Stimulated activated CD8-positive, alpha-beta memory T cell treated with anti-CD3 and anti-CD28 coated beads, Interleukin-7, amount 100 ng/mL, for 24 hours (primary cell): Measurements from ENCODE around the gene POU4F3.
"Not testable (repeated sequence)": the region's sequence is repeated elsewhere in the genome, so short reads cannot be mapped to it uniquely, and the experiment has no call there.

Experiments
- DNase-seq: peaks from one replicate; pipeline ENCODE4 v3.0.0-alpha.2; 2020; ENCODE audit warnings: low read depth

POU4F3 gene, protein sequence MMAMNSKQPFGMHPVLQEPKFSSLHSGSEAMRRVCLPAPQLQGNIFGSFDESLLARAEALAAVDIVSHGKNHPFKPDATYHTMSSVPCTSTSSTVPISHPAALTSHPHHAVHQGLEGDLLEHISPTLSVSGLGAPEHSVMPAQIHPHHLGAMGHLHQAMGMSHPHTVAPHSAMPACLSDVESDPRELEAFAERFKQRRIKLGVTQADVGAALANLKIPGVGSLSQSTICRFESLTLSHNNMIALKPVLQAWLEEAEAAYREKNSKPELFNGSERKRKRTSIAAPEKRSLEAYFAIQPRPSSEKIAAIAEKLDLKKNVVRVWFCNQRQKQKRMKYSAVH

DNA sequence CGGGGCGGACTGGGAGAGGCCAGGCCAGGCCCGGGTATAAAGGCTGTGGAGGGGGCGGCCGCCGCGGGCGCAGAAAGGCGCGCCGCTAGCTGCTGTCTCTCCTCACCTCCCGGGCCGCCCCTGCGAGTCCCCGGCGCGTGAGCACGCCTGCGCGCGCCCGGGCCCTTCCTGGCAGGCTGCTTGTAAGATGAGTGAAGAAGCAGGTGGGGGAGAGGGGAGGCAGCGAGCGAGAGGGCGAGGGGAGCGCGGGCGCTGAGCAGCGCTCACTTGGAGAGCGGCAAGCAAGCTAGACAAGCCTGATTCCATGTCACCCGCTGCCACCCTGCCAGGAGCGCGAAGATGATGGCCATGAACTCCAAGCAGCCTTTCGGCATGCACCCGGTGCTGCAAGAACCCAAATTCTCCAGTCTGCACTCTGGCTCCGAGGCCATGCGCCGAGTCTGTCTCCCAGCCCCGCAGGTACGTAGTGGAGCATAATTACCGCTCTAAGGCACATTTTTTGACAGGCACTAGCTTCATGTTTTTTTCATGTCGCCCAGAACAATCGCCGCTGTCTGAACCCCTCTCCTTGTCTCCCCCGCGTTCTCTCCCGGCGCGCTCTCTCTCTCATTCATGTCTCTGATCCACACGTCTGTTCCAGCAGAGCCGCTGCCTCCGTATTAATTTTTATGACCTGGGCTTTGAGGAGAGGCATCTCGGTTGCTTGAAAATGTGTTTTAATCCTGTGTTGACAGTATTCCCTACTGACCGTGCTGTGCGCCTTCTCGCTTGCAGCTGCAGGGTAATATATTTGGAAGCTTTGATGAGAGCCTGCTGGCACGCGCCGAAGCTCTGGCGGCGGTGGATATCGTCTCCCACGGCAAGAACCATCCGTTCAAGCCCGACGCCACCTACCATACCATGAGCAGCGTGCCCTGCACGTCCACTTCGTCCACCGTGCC lies at the start of gene POU4F3:
Gene POU4F3, plus strand, starts transcription at position 66 of the 941 bp plus-strand sequence. Its CDS starts 274 bp downstream, at position 340.
- no peak for DNase-seq

DNA sequence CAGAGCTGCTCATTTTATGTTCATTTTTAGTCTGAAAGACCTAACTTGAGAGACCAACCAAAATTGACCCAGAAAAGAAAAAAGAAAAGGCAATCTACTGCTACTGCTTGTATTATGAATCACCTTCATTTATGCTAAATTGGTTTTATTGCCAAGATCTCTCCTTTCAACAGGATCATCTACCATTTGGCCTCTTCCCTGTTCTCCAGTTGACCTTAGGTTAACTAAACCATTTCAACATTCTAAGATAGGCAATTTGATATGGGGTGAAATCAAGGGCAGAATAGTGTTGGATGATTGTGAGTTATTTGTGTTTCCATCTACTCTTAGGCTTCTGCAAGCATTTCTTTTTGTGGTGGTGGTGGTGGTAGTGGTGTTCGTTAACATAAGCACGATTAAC lies 48.3 kb upstream of the POU4F3 start:
- no peak for DNase-seq

DNA sequence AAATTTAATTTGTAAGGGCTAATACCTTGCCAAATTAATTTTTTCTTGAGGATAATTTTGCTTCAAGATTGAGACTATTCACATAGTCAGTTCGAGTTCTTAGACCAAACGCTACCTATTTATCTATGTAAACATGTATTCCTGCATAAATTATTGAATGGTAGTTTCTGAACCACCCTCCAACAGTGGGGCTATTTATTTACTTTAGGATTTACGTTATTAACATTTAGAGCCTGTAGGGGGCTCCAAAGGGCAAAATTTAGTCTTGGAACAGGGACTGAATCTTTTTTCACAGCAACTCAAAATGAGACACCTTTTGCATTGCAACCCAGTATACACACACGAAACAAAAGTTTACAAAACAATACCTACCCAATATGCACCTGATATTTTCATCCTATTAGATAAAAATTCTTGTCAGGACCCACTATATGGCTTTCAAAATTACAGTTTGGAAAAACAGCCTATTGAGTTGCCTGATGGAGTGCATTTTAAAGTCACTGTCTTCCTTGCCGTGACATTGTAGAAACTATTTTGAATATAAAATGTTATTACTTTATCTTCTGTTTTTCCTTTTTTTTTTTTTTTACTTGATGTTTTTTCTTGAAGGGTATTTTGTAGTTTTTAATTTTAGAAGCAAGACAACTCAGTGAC lies 47.1 kb upstream of the POU4F3 start:
- no peak for DNase-seq

- DNase-seq, result no peak
These were observed 42.4 kb upstream of the POU4F3 start for GRCh38 chr5:146296245-146296644.

DNA sequence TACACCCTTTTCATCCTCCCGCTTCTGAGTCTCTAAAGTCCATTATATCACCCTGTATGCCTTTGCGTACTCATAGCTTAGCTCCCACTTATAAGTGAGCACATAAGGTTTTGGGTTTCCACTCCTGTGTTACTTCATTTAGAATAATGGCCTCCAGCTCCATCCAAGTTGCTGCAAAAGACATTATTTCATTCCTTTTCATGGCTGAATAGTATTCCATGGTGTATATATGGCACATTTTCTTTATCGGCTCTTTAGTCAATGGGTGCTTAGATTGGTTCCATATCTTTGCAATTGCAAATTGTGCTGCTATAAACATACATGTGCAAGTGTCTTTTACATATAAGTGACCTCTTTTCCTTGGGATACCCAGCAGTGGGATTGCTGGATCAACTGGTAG lies 39.7 kb upstream of the POU4F3 start:
- DNase-seq, result not testable (repeated sequence)

DNA sequence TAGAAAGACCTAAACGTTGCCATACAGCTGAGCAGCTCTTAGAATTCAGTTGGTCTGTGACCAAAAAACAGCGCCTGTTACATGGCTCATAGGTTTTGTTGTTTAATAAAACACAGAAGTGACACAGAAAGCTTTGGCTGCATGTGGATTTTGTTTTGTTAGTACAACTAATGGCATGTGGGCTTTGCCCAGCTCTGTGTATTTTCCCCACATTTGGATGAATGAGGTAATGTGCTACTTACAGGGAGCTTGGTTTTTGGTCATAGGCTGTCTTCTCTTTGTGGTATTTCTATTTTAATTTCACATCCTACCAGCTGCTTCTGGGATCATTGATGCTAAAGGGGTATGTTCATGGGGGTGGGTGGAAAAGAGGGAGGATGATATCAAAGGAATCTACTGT lies 37.0 kb upstream of the POU4F3 start:
- no peak for DNase-seq

DNA sequence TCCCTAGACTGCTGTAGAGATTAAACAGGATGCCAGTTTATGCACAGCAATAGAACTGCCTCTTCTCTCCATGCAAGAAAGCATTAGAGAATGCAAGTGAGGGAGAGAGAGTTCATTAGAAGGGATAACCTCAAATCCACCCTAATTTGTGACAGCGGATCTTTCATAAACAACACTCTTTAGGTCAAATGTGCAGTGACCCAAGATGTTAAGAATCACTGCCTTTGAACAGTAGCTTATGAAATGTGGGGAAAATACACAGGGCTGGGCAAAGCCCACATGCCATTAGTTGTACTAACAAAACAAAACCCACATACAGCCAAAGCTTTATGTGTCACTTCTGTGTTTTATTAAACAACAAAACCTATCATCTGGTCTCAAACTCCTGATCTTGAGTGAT lies 36.2 kb upstream of the POU4F3 start:
- no peak for DNase-seq

DNA sequence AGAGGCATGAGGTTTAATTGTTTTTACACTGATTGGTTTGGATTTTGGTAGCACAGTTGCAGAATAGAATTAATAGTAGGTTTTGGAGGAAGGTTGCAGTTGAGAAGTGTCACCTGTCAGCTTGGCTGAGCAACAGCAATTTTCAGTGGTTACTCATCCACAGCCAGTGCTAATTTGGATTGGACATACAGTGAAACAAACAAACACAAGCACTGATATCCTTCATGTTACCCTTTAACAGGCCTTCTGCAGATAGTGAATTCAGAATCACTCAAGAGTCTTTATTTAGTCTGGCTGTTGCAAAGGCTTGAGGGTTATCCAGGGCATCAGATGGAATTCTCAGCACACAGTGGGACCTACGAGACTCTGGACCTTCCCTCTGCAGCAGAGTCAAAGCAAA lies 31.8 kb upstream of the POU4F3 start:
- no peak for DNase-seq

GRCh38 chr5:146307796-146308195 lies 30.8 kb upstream of the POU4F3 start:
- no peak for DNase-seq

DNA sequence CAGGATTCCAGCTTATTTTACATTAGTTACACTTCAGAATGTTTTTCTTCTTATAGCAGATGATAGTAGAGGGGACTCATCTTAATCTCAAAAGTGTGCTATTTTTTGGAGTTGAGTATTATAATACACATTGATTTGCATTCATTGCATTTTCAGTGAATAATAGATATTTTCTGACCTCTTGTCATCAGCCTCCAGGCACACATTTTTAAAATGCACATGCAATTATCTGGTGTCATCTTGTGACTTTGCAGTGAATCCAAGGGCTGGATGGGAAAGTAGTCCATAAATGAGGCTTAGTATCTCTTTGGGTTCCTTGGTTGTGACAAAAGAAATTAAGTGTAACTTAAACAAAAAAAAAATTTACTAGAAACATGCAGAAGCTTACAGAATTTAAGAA lies 28.1 kb upstream of the POU4F3 start:
- DNase-seq, result no peak

GRCh38 chr5:146311278-146311677 lies 27.4 kb upstream of the POU4F3 start:
- DNase-seq, result no peak

- DNase-seq, result no peak
These were observed 25.6 kb upstream of the POU4F3 start for GRCh38 chr5:146313027-146313426.

DNA sequence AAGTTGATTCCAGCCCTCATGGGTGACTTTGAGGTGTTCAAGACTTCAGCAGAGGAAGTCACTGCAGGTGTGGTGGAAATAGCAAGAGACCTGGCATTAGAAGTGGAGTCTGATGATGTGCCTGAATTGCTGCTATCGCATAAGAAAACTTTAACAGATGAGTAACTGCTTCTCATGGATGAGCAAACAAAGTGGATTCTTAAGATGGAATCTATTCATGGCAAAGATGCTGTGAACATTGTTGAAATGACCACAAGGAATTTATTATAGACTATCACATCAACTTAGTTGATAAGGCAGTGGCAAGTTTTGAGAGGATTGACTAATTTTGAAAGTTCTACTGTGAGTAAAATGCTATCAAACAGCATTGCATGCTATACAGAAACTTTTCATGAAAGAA lies 17.1 kb upstream of the POU4F3 start:
- no peak for DNase-seq

DNA sequence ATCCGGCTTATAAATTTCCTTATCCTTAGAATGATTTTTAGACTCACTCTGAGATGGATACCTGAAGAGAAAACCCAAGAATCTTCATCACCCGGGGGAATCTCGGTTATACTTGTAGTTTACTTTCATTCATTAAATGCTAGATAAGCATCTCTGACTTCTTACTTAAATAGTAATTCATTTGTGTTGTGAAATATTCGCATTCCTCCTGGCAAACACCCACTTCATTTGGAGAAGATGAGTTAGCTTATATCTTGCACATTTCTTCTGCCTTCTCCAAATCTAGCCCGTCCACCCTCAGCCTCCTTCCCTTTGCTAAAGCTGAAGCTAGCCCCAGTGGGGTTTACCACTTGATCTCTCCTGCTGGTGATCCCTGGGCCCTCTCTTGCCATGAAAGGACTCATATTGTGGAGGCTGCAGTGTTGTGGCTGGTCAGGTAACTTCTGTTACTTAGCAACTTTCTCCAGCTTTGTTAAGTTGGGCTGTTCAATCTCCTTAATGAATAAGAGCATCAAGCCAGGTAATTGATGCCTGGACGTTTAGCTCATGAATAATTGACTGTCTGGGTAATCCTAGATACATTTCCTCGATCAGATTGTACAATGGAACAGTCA lies 11.3 kb upstream of the POU4F3 start:
- no peak for DNase-seq

DNA sequence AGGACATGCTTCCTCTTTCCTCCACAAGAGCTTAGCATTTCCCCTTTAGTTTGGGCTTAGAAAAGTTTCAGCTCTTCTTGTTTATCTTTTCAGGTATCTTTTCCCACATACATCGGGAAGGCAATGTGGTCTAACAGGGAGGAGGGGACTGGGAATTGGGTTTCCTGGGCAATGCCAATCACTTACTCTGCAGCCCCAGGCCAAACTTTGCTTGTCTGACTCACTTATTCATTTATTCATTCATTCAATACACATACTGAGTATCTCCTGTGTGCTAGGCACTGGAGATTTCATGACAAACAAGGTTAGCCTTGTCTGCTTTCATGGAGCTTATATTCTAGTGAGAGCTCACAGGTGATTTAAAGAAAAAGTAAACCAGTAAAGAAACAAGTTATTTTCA lies 10.7 kb upstream of the POU4F3 start:
- DNase-seq, result no peak

DNA sequence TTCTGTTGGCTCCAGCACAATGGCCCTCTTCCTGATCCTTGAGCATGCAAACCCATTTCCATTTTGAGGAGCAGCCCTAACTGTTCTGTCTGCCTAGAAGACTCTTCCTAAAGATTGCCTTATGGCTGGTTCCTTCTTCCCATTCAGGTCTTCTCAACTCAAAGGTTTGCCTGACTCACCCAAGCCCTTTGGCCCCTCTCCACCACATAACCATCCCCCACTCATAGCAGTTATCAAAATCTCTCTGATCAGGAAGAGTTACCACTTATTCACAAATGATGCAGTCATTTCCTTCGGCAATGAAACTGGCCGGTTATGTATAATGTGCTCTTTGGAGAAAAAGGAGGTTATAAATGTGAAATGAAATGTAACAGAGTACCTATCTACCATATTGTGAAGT lies 8.9 kb upstream of the POU4F3 start:
- no peak for DNase-seq

DNA sequence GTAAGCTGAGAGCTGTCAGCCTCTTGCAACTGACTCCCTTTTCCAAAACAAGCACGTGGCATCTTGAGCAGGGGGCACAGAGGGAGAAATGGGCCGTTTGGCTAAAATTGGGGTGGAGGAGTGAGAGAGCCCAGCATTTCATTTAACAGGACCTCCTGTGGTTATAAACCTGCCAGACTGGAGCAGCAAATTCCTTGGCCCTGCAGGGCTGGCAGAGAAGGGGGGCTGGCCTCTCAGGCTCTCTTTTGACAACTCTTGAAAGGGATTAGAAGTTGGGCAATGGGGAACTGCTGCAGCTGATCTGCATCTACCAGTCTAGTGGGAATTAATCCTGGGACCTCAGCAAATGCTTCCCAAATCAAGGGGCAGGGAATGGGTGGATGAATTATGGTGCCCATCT lies 7.2 kb upstream of the POU4F3 start:
- DNase-seq, result no peak

DNA sequence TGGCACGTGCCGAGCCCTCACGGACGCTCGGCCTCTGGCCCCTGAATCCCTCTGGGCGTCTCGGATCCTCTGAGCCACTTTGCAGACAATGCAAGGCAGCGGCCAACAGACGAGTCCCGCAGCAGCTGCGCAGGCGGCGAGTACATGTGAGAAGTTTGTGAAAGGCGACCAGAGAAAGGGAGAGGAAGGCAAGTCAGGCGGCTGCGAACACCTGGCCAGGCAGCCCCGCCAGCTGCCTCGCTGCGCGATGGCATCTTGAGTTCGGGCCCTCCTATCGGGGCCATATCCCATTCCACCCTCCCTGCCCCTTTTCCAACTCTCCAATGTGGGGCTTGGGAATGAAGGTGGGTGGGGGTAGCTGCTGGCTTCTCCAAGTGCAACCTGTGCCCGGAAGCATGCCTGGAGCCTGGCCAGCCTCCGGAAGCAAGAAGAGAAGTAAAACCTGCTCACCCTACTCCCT lies 4.5 kb upstream of the POU4F3 start:
- no peak for DNase-seq

DNA sequence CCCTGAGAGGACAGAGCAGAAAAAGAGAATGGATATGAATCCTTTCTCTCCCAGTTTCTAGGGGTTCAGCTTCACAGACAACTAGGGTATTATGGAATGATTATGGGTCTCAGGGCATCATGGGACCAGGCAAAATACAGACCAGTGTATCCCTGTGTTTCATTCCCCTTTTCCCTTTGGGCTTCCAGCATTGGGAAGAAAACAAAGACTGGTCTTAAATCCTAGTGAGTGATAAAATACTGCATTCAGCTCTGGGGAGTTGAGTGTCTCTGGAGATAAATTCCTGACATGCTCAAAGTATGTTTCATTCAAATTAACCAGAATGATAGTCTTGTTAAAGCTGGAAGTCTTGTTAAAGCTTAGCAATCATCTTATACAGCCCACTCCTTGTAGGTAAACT lies 2.4 kb upstream of the POU4F3 start:
- DNase-seq, result no peak

DNA sequence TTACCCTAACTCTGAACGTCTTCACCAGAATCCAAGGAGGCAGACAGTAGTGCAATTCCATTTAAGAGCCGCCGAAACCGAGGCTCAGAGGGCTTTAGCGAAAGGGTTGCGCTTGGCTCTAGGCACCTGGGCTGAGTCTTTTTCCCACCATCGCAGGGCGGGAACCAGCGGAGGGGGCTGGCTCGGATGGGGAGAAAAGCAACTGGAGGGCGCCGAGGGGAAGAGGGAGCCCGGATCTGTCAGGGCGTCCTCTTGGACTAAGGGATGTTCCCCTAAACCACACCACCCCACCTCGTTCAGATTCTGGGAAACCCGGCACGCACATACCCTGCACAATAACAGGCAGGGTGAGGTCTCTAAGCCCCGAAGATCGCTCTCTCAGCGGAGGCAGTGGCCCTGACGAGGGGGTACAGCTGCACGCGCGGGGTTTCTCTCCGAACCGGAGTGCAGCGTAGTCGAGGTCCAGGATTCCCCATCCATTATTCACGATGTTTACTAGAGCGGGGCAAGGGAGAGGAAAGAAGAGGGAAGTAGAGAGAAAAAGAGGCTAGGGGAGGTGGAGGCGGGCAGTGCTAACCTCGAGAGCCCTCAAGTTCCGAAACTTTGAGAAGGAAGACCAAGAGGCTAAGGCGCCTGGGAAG lies 1.3 kb upstream of the POU4F3 start:
- DNase-seq, result no peak

GRCh38 chr5:146337928-146338327 lies 711 bp upstream of the POU4F3 start:
- no peak for DNase-seq
